ENCODE measurements around the gene HTT. TPM values are rescaled to one million over a fixed set of nuclear protein-coding genes. Genes with fewer than 3 reads are reported as not detected.

Gene HTT
- total RNA-seq, 1 donor from 2014 or later: 65.2 TPM

DNA sequence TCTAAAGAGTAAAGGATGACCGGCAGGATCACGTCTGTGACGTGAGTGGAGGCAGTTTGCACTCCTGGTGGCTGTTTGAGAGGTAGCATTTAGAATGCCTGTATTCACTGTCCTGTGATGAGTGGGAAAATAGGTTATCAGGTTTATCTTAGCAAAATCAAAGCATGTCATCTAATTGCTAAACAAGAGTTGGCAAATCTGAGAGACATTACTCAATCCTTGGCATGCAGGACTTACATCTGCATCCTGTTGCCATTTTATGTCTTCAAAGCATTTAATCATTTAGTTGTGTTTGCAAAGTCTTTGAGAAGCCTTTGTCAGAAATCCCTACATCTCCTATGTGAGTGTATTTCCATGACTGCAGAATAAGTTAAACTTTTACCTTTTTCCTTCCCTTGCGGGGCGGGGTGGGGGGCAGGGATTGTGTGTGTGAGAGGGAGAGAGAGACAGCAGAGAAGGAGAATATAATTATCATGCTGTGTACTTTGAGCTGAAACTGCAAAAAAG, 133.1 kb downstream of the HTT start:
- no peak overlapping the region for H3K4me3 Mint-ChIP-seq (ENCODE audit: unreplicated experiment)
- H3K27ac ChIP-seq (ENCODE audit: low read depth, low read length): no peak overlapping the region
- peaks cover 2% of the 10 kb centered on the region for H4K20me1 ChIP-seq (ENCODE audit: insufficient read depth, low read length)
- no peaks in the 10 kb centered on the region for H3K79me2 ChIP-seq (ENCODE audit: insufficient read depth, low read length)
- H3K4me3 ChIP-seq (ENCODE audit: insufficient read depth, low read depth, low read length): no peak overlapping the region
- H3K27me3 Mint-ChIP-seq (ENCODE audit: low read depth, unreplicated experiment): no peaks in the 10 kb centered on the region
- FAIRE-seq (no peak), DNase-seq (ENCODE audit: low read depth) (no peak)
- TF ChIP-seq, protein P1, sequence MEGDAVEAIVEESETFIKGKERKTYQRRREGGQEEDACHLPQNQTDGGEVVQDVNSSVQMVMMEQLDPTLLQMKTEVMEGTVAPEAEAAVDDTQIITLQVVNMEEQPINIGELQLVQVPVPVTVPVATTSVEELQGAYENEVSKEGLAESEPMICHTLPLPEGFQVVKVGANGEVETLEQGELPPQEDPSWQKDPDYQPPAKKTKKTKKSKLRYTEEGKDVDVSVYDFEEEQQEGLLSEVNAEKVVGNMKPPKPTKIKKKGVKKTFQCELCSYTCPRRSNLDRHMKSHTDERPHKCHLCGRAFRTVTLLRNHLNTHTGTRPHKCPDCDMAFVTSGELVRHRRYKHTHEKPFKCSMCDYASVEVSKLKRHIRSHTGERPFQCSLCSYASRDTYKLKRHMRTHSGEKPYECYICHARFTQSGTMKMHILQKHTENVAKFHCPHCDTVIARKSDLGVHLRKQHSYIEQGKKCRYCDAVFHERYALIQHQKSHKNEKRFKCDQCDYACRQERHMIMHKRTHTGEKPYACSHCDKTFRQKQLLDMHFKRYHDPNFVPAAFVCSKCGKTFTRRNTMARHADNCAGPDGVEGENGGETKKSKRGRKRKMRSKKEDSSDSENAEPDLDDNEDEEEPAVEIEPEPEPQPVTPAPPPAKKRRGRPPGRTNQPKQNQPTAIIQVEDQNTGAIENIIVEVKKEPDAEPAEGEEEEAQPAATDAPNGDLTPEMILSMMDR (IDR thresholded peaks at IDR 0.05; ENCODE audit: insufficient read depth, low read depth, low read length): no peak
- TF ChIP-seq EZH2 (IDR thresholded peaks at IDR 0.05; ENCODE audit: insufficient read depth, low read length): no peak
- H3K4me1 ChIP-seq (ENCODE audit: insufficient read depth, low read length): peaks cover 3% of the 10 kb centered on the region
- H3K27me3 ChIP-seq (ENCODE audit: insufficient read depth, low read length): no peaks in the 10 kb centered on the region
- H3K27ac Mint-ChIP-seq (ENCODE audit: unreplicated experiment): no peak overlapping the region
- no peak overlapping the region for H2AFZ ChIP-seq (ENCODE audit: low read depth, low read length)
- peaks cover 33% of the 10 kb centered on the region for H3K36me3 ChIP-seq (ENCODE audit: insufficient read depth, low read length)
- no peak overlapping the region for H3K9ac ChIP-seq (ENCODE audit: low read length)
- H3K4me2 ChIP-seq (ENCODE audit: low read length): no peak overlapping the region
- H3K4me1 Mint-ChIP-seq (ENCODE audit: low read depth, unreplicated experiment): peaks cover 6% of the 10 kb centered on the region
- peaks cover 18% of the 10 kb centered on the region for H3K36me3 Mint-ChIP-seq (ENCODE audit: low read depth, unreplicated experiment)
- H3K9me3 ChIP-seq (ENCODE audit: insufficient read depth, low read depth, low read length): no peaks in the 10 kb centered on the region
- H3K9me3 Mint-ChIP-seq (ENCODE audit: unreplicated experiment): no peaks in the 10 kb centered on the region

DNA sequence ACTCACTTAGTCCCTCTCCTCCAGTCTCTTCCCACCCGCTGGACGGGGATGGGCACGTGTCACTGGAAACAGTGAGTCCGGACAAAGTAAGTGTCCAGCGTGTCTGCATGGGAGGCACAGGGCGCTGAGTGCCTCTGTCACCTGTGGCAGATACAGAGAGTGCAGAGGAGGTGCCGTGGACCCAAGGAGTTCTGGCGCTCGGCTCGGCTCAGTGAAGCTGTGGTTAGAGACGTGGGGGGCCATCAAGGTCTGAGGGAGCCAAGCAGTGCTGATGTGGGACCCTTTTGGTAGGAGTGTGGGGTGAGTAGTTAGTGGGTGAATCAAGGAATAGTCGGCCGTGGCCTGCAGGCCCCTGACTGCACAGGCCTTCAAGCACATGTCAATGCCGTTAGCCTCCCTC, 134.3 kb downstream of the HTT start:
- H2AFZ ChIP-seq (ENCODE audit: low read depth, low read length): no peak overlapping the region
- peaks cover 33% of the 10 kb centered on the region for H3K36me3 ChIP-seq (ENCODE audit: insufficient read depth, low read length)
- no peak overlapping the region for H3K4me3 ChIP-seq (ENCODE audit: insufficient read depth, low read depth, low read length)
- Mint-ChIP-seq H3K4me3 (ENCODE audit: unreplicated experiment) (no peak overlapping the region), H3K4me1 (ENCODE audit: low read depth, unreplicated experiment) (peaks cover 5% of the 10 kb centered on the region), H3K36me3 (ENCODE audit: low read depth, unreplicated experiment) (peaks cover 24% of the 10 kb centered on the region), H3K27ac (ENCODE audit: unreplicated experiment) (no peak overlapping the region), H3K27me3 (ENCODE audit: low read depth, unreplicated experiment) (no peaks in the 10 kb centered on the region), H3K9me3 (ENCODE audit: unreplicated experiment) (no peaks in the 10 kb centered on the region)
- no peak overlapping the region for H3K4me2 ChIP-seq (ENCODE audit: low read length)
- DNase-seq (ENCODE audit: low read depth) (no peak), FAIRE-seq (no peak)
- no peaks in the 10 kb centered on the region for H4K20me1 ChIP-seq (ENCODE audit: insufficient read depth, low read length)
- no peak overlapping the region for H3K9ac ChIP-seq (ENCODE audit: low read length)
- H3K27me3 ChIP-seq (ENCODE audit: insufficient read depth, low read length): no peaks in the 10 kb centered on the region
- H3K27ac ChIP-seq (ENCODE audit: low read depth, low read length): no peak overlapping the region
- no peaks in the 10 kb centered on the region for H3K9me3 ChIP-seq (ENCODE audit: insufficient read depth, low read depth, low read length)
- TF ChIP-seq, protein P1 (IDR thresholded peaks at IDR 0.05; ENCODE audit: insufficient read depth, low read depth, low read length): no peak
- no peak for TF ChIP-seq EZH2 (IDR thresholded peaks at IDR 0.05; ENCODE audit: insufficient read depth, low read length)
- no peaks in the 10 kb centered on the region for H3K79me2 ChIP-seq (ENCODE audit: insufficient read depth, low read length)
- no peaks in the 10 kb centered on the region for H3K4me1 ChIP-seq (ENCODE audit: insufficient read depth, low read length)

DNA sequence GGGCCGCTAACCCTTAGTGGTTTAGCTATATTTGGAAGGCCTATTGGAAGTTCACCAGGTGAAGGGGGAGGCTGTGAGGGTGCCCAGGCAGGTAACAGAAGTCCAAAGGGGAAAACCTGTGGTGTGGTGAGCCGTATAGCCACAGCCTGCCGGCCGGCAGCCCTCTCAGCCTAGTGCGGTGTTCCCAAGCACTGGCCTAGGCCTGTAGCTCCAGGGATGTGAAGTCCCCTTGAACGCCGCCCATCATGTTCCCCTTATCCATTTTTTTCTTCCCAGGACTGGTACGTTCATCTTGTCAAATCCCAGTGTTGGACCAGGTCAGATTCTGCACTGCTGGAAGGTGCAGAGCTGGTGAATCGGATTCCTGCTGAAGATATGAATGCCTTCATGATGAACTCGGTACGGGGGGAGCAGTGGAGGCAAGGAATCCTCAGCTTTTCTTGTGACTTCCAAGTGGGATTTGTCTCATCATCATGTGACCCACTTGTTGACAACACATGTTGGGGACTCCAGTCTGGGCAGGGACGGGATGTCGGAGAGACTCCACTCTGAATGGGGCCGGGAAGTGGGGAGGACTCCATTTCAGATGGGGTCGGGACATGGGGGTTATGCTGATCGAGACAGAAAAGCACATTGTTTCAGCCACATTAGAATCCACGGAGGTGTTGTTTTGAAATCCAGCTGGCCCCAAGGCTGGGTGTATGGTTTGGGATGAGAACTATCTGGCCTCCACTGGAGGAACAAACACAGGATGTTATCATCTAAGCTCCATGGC, 135.3 kb downstream of the HTT start:
- no peak for TF ChIP-seq EZH2 (IDR thresholded peaks at IDR 0.05; ENCODE audit: insufficient read depth, low read length)
- TF ChIP-seq, protein P1 (IDR thresholded peaks at IDR 0.05; ENCODE audit: insufficient read depth, low read depth, low read length): no peak
- no peak for DNase-seq (ENCODE audit: low read depth)
- Mint-ChIP-seq H3K4me3 (ENCODE audit: unreplicated experiment) (no peak overlapping the region), H3K9me3 (ENCODE audit: unreplicated experiment) (no peaks in the 10 kb centered on the region), H3K4me1 (ENCODE audit: low read depth, unreplicated experiment) (no peaks in the 10 kb centered on the region), H3K36me3 (ENCODE audit: low read depth, unreplicated experiment) (peaks cover 23% of the 10 kb centered on the region), H3K27me3 (ENCODE audit: low read depth, unreplicated experiment) (no peaks in the 10 kb centered on the region), H3K27ac (ENCODE audit: unreplicated experiment) (no peak overlapping the region)
- FAIRE-seq: no peak
- Histone ChIP-seq H3K9me3 (ENCODE audit: insufficient read depth, low read depth, low read length) (no peaks in the 10 kb centered on the region), H3K9ac (ENCODE audit: low read length) (no peak overlapping the region), H3K36me3 (ENCODE audit: insufficient read depth, low read length) (peaks cover 40% of the 10 kb centered on the region), H4K20me1 (ENCODE audit: insufficient read depth, low read length) (no peaks in the 10 kb centered on the region), H3K79me2 (ENCODE audit: insufficient read depth, low read length) (no peaks in the 10 kb centered on the region), H3K4me3 (ENCODE audit: insufficient read depth, low read depth, low read length) (no peak overlapping the region), H3K27ac (ENCODE audit: low read depth, low read length) (no peak overlapping the region), H3K27me3 (ENCODE audit: insufficient read depth, low read length) (no peaks in the 10 kb centered on the region), H3K4me1 (ENCODE audit: insufficient read depth, low read length) (no peaks in the 10 kb centered on the region), H2AFZ (ENCODE audit: low read depth, low read length) (no peak overlapping the region), H3K4me2 (ENCODE audit: low read length) (no peak overlapping the region)

Data from astrocyte (in vitro differentiated cells and primary cell).